T follicular helper cell (primary cell): ENCODE data around the gene NPBWR2.
A peak's percentile ranks its signal among the peaks of the same experiment; 100 is the strongest.

Experiments used
- DNase-seq: peaks from one replicate; pipeline ENCODE4 v3.0.0-alpha.2; 2020; ENCODE audit warnings: low read depth

The NPBWR2 gene

DNA sequence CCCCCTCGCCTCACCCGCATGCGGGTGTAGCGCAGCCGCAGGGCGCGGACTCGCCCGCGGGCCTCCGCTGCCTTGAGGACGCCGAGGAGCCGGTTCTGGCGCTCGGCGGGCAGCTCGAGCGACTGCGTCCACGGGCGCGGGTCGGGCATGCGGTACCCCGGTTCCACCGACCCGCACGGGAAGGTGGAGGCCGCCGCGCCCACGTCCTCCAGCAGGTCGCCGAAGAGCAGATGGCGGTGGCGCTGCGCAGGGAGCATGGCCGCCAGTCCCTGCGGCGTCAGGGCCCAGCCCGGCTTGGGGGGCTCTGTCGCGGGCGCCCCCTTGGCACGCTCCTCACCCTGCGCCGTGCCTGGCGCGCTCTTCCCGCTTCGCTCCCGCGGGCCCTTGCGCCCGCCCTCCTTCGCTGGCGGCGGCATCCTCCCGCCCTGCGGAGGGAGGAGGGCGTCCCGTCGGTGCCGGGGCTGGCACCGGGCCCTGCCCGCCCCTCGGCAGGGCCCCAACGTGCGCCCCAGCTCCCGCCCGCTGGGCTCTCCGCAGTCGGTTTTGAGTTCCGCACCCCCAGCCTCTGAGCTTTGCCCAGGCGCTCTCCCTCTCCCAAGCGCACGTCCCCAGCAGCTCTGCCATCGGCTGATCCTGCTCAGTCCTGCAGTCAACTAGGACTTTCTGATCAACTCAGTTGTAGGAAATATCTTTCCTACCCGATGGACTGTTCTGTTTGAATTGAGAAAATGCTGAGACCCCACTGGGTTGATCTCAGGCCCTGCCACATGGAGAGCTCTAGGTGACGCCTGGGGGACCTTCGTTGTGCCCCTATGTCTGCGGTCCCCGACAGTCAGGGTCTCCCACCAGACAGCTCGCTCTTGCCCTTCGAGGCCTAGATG, 23.3 kb downstream of the NPBWR2 start, which contains the start of gene LKAAEAR1:
LKAAEAR1 (minus strand) TSS at position 595 of the 881 bp plus-strand sequence; CDS start at position 416, 179 bp downstream.
- no peak for DNase-seq

- DNase-seq: peak; percentile 45
Measured at GRCh38 chr20:64083378-64083803, 24.0 kb downstream of the NPBWR2 start.

DNA sequence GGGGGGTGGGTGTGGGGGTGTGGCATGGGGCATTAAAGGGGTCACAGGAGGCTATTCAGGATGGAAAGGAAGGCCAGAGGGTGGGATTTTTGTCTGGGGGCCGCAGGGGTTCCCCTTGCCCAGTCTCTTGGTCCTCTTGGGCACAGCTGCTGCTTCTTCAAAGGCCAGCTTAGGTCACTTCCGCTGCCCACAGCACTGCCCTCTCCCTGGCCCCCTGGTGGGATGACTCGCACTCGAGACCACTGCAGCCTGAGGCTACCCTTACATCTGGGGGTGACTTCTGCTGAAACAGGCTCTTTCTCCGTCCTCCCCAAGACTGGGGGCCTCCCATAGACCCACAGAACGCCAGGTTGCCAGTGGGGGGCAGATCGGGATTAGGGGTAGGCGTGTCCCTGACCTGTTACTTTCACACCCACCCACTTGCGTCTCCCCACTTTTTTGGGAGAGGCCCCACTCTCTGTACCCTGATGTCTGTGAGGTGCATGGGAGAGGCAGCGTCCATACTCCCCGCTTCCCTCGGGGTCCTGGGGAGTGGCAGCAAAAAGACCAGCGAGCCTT, 24.5 kb downstream of the NPBWR2 start:
- no peak for DNase-seq

DNA sequence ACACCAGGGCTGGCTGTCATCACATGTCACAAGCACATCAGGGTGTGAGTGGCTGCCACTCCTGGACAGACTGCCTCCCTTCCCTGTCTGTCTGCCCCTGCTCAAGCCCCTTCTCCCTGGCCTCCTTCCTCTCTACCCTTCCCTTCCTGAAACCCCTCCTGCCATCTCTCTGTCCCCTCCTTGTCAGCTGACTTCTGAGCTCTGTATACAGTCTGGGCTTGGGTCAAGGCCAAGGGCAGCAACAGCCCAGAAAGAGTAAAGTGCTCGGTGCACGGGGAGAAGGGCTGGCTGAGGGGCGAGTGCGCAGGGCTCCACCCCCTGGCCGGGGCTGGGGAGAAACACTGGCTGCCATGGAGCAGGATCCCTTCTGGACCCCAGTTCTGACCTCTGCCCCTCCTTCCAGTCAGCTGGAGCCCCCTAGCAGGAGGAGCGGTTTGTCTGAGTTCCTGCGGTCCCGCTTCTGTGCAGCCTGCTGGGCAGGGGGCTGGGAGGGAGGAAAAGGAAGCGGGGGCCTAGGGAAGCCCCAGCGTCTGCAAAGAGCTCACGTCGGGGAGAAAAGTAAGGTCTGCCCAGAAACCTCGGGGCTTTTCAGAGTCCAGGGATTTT, 25.1 kb downstream of the NPBWR2 start:
- DNase-seq: no peak

DNA sequence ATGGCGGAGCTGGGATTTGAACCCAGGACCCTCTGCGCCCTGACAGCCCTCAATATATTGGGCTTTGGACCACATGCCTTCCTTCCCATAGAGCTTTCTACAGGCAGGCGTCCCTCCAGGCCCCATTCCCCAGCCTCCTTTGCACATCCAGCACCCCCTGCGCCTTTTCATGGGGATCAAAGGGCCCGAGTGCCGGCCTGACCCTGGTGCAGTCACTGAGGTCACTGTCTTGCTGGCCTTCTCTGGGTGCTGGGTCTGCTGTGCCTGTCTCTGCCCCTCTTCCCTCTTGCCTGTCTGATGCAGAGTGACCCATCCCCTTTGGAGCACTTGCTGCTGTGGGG, 25.8 kb downstream of the NPBWR2 start:
- DNase-seq: no peak

GRCh38 chr20:64080813-64081623, 26.3 kb downstream of the NPBWR2 start:
- DNase-seq: no peak

DNA sequence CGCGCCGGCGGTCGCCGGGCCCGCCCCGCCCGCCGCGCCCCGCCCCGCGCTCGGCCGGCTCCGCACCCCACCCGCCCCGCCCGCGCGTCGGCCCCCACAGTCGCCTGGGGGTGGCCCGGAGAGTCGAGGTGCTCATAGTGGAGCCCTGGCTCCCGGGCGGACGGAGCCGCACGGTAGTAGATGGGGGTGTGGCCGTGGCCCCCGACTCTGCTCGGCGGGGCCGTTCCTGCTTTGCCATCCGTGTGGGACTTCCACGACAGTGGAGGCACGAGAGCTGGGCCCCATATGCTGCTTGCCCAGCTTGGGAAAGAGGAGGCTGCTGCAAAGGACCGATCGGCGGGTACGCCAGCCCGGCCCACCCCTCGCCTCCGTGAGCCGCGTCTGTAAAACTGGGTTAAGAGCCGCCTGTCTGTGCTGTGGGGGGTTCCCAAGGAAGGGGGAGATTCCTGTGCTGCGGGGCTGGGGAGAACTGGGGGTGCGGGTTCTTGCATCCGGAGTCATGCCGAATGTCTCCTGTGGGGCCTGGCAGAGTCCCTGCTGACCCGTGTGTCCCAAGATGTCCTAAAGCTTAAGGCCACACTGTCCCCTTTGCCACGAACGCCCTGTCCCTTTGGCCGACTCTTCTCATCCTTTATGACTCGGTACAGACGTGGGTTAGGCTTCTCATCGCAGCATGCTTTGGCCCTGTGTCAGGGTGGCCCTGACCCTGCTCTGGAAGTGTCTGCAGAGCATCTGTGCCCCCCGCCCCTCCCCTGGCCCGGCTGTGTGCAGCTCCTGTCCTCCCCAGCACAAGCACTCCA, 27.2 kb downstream of the NPBWR2 start, which contains the start of gene OPRL1:
OPRL1 (plus strand) TSS at position 70 of the 800 bp plus-strand sequence. CDS start 12,639 bp downstream, outside the sequence.
- peak; percentile 49 for DNase-seq

- peak; percentile 61 for DNase-seq
Measured at GRCh38 chr20:64079273-64080012, 27.9 kb downstream of the NPBWR2 start, which contains the start of gene RGS19. RGS19 (minus strand) TSS chr20:64079518; CDS start chr20:64076886, 2,632 bp downstream.

DNA sequence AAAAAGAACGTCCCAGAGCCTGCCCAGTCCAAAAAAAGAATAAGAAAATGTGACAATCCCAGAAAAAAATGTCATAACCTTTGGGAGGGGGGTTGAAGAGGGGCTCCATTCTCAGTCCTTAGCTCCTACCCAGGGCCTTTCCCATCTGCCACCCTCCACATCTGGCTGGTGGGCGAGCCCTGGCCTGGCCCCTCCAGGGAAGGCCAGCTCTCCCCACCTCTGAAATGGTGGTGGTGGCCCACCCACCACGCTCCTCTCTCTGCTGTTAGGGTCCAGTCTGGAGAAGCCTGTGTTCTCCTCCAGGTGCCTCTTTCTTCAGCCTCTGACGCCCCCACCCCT, 28.5 kb downstream of the NPBWR2 start:
- no peak for DNase-seq

DNA sequence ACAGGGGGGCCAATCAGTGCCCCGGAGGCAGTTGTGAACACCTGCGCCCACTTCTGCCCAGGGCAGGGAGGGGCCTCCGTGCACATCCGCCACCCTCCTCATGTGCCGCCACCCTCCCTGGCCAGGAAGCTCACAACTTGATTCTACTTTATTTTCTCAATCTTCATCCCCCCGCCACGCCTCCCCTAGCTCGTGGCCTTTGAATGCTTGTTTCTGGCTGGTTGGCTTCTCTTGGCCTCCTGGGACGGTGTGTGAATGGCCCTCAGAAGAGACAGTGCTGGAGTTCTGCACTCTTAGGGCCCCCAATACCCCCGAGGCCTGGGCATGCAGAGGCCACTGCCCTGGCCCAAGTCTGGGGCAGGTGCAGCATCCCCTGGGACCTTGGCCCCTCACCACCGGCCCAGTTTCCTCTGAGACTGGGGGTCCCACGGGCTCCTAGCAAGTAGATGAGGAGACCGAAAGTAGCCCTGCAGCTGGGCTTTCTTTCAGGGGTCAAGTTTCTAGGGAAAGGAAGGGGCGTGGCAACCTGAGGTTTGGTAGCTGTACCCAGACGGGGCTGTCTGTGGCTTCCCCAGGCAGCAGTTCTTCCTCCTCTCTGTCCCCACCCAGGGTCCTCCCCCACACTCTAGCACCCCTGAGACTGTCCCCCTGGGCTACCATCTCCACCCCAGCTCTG, 29.4 kb downstream of the NPBWR2 start:
- DNase-seq: peak; percentile 38

- DNase-seq: no peak
Measured at GRCh38 chr20:64077541-64077875, 29.9 kb downstream of the NPBWR2 start.

DNA sequence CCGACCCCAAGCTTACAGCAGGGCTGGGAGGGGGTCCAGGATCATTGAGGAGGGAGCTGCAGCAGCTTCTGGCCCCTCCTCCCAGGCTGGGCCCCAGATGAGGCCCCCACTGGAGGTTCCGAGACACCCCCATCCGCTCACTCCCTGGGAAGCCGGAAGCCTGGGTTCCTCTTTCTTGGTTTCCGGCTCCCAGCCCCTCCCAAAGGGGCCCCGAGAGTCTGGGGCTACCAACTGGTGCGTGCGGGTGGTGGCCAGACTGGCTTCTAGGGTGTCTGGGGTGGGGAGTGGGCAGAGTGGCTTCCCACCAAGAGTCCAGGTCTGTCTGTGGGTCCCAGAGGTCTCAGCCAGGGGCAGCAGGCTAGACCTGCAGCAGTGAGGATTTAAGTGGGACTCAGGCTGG, 30.3 kb downstream of the NPBWR2 start:
- no peak for DNase-seq

- no peak for DNase-seq
Measured at GRCh38 chr20:64076061-64076997, 31.0 kb downstream of the NPBWR2 start.

GRCh38 chr20:64075556-64075955, 31.8 kb downstream of the NPBWR2 start:
- DNase-seq: no peak

- DNase-seq: no peak
Measured at GRCh38 chr20:64074963-64075362, 32.4 kb downstream of the NPBWR2 start.

DNA sequence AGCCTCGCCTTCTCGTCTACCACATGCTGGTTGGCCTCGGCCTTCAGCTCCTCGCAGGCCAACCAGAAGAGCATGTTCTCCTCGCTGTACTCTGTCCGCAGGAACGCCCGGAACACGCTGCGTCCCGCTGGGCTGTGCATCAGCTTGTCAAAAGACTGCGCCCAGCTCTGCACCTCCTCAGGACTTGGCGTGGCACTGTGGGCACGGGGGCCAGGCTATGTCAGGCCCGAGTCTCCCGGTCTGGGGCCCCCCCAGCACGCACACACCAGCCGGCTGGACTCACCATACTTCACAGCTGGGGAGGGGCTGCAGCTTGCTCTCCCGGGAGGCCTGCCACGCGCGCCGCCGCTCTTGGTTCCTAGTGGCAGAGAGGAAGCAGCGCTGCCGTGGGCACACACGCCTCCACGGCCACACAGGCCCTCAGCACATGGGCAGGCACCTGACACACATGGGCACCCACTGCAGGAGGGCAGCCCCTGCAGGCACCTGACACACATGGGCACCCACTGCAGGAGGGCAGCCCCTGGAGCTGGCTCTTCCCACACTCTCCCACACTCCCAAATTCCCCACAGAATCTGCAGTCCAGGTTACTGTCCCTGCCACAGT, 33.1 kb downstream of the NPBWR2 start:
- DNase-seq: no peak

- no peak for DNase-seq
Measured at GRCh38 chr20:64073476-64074183, 33.7 kb downstream of the NPBWR2 start.
